Measurements from ENCODE around the gene CSTF1. TPM values are rescaled to one million over a fixed set of nuclear protein-coding genes. Genes with fewer than 3 reads are reported as not detected.

Gene CSTF1
- 30.7 TPM for total RNA-seq
- polyA plus RNA-seq (ENCODE audit: insufficient read depth, low read depth, low replicate concordance): 16.2 TPM
- long read RNA-seq, donor 1, full-length matches to known transcripts: 7 of 17 reads
- long read RNA-seq, donor 1, partial matches to known transcripts: 10 of 17 reads
- long read RNA-seq, donor 1, other reads (novel, unspliced or antisense): 0 of 17 reads
- long read RNA-seq, donor 2, full-length matches to known transcripts: 3 of 3 reads
- long read RNA-seq, donor 2, partial matches to known transcripts: 0 of 3 reads
- long read RNA-seq, donor 2, other reads (novel, unspliced or antisense): 0 of 3 reads
- long read RNA-seq, donor 3, full-length matches to known transcripts: 6 of 24 reads
- long read RNA-seq, donor 3, partial matches to known transcripts: 18 of 24 reads
- long read RNA-seq, donor 3, other reads (novel, unspliced or antisense): 0 of 24 reads
- long read RNA-seq, donor 4, full-length matches to known transcripts: 4 of 4 reads
- long read RNA-seq, donor 4, partial matches to known transcripts: 0 of 4 reads
- long read RNA-seq, donor 4, other reads (novel, unspliced or antisense): 0 of 4 reads
- long read RNA-seq, donor 5: 0 reads
- long read RNA-seq, donor 6, full-length matches to known transcripts: 14 of 43 reads
- long read RNA-seq, donor 6, partial matches to known transcripts: 29 of 43 reads
- long read RNA-seq, donor 6, other reads (novel, unspliced or antisense): 0 of 43 reads
- long read RNA-seq, donor 7, full-length matches to known transcripts: 8 of 10 reads
- long read RNA-seq, donor 7, partial matches to known transcripts: 1 of 10 reads
- long read RNA-seq, donor 7, other reads (novel, unspliced or antisense): 1 of 10 reads
- long read RNA-seq, donor 8, full-length matches to known transcripts: 6 of 22 reads
- long read RNA-seq, donor 8, partial matches to known transcripts: 16 of 22 reads
- long read RNA-seq, donor 8, other reads (novel, unspliced or antisense): 0 of 22 reads
- long read RNA-seq, donor 9: 0 reads
- long read RNA-seq, donor 10, full-length matches to known transcripts: 7 of 16 reads
- long read RNA-seq, donor 10, partial matches to known transcripts: 9 of 16 reads
- long read RNA-seq, donor 10, other reads (novel, unspliced or antisense): 0 of 16 reads

DNA sequence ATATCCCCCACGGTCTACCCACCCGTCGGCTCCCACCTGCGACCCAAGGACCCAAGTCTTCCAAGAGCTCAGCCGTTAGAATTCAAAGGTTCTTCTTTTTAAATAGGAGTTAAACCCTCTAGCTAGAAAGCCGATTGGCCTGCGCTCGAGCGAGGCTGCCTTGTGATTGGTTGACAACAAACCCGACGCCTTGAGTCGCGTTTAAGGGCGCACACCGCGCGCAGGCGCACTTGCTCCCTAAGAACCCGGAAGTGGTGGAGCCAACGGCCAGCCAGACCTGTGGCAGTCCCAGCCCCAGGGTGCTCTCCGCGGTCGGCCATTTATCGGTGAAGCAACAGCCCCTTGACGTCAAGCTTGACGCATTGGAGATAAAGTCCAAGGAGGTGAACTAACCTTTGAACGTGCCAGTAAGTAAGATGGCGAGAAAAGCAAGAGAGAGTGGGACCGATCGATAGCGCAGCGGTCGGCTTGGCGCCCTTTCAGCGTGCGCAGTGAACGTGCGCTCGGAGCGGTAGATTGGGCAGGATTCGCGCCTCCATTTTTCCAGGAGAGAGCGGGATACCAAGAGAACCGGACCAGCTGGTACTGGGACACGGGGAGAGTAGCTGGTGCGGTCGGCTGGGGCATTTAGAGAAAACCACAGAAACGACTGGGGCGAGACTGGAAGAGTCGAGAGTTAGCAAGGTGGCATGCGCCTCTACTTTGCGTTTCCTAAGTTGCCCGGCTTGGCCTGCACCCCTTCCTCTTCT lies at the start of gene CSTF1, which contains the start of gene AURKA:
Gene CSTF1 (plus strand): TSS at position 514 of the 749 bp plus-strand sequence. CDS start 2,908 bp downstream, outside the sequence.
Gene AURKA (minus strand): TSS at position 84 of the 749 bp plus-strand sequence. CDS start 4,018 bp downstream, outside the sequence.
- Histone ChIP-seq H3K4me3 (ENCODE audit: low read length in 3 of 3) (peak within 1 kb of the TSS; percentile 96 to 100 (median 97)), H3K36me3 (ENCODE audit: control insufficient read depth in 2 of 3, insufficient read depth in 3 of 3, low read length in 3 of 3) (peaks cover 4 to 16% (median 16%) of the 10 kb centered on the region in 3 donors), H3K9me3 (ENCODE audit: control insufficient read depth in 2 of 3, insufficient read depth in 1 of 3, low read length in 3 of 3) (no peaks in the 10 kb centered on the region), H3K4me1 (ENCODE audit: control insufficient read depth in 2 of 3, insufficient read depth in 2 of 3, low read depth in 1 of 3, low read length in 3 of 3) (peaks cover 0 to 15% (median 9%) of the 10 kb centered on the region in 3 donors), H3K27ac (ENCODE audit: low read depth in 2 of 2, low read length in 2 of 2) (peak within 1 kb of the TSS; percentile 87 to 91), H3K9ac (ENCODE audit: low read length in 3 of 3) (peak within 1 kb of the TSS; percentile 81 to 96 (median 96)), H3K27me3 (ENCODE audit: control insufficient read depth, insufficient read depth, low read length) (no peaks in the 10 kb centered on the region)
- FAIRE-seq (peak; percentile 94), DNase-seq (peak; percentile 99 to 100 (median 99))
- TF ChIP-seq, protein P1, sequence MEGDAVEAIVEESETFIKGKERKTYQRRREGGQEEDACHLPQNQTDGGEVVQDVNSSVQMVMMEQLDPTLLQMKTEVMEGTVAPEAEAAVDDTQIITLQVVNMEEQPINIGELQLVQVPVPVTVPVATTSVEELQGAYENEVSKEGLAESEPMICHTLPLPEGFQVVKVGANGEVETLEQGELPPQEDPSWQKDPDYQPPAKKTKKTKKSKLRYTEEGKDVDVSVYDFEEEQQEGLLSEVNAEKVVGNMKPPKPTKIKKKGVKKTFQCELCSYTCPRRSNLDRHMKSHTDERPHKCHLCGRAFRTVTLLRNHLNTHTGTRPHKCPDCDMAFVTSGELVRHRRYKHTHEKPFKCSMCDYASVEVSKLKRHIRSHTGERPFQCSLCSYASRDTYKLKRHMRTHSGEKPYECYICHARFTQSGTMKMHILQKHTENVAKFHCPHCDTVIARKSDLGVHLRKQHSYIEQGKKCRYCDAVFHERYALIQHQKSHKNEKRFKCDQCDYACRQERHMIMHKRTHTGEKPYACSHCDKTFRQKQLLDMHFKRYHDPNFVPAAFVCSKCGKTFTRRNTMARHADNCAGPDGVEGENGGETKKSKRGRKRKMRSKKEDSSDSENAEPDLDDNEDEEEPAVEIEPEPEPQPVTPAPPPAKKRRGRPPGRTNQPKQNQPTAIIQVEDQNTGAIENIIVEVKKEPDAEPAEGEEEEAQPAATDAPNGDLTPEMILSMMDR (IDR thresholded peaks at IDR 0.05; ENCODE audit: borderline replicate concordance, extremely low read depth, insufficient read depth): no peak
- intact Hi-C loops (cut with DNase I): no loop called here

DNA sequence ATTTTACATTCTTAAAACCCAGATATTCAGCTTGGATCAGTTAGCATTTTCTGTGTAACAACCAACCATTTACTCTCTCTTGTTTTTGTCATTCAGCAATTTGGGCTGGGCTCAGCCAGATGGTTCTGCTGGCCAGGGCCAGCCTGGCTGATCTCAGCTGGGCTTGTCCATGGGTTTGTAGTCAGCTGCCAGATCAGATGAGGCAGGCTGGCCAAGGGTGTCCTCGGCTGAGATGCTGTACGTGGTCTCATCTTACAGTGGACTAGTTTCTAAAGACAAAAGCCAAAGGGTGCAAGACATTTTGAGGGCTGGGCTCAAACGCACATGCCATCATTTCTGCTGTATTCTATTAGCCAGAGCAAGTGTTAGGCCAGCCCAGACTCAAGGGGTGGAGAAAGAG lies 49.7 kb upstream of the CSTF1 start:
- intact Hi-C loops (cut with DNase I): no loop called here
- TF ChIP-seq, protein P1 (IDR thresholded peaks at IDR 0.05; ENCODE audit: borderline replicate concordance, extremely low read depth, insufficient read depth): no peak

DNA sequence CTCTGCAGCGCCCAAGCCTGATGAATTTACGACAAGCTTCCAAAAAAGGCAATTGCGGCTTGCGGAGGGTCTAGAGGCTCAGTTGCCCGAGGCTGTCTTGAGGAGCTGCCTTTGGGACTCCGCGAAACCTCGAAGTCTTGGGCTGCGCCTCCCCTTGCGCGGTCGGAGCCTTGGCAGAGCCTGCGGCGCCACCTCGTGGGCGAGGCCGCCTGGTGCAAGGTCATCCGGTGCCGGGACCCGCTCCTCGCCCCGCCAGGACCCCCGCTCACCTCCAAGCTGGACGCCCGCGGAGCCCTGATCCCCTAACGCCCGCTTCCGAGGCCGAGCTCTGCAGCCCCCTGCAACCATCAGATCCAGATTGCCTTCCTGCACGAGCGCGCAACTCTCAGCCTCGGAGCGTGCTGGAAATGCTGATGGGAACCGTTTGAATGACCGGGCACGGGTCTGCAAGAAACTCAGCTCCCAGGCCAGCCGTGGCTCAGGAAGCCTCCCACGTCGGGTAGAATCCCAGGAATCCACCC lies 48.5 kb upstream of the CSTF1 start:
- Histone ChIP-seq H3K27ac (ENCODE audit: low read depth in 2 of 2, low read length in 2 of 2) (no peak overlapping the region), H3K9me3 (ENCODE audit: control insufficient read depth in 2 of 3, insufficient read depth in 1 of 3, low read length in 3 of 3) (no peaks in the 10 kb centered on the region), H3K4me3 (ENCODE audit: low read length in 3 of 3) (no peak overlapping the region), H3K9ac (ENCODE audit: low read length in 3 of 3) (no peak overlapping the region), H3K36me3 (ENCODE audit: control insufficient read depth in 2 of 3, insufficient read depth in 3 of 3, low read length in 3 of 3) (no peaks in the 10 kb centered on the region), H3K27me3 (ENCODE audit: control insufficient read depth, insufficient read depth, low read length) (peaks cover 3% of the 10 kb centered on the region), H3K4me1 (ENCODE audit: control insufficient read depth in 2 of 3, insufficient read depth in 2 of 3, low read depth in 1 of 3, low read length in 3 of 3) (peaks cover 0 to 2% (median 0%) of the 10 kb centered on the region in 3 donors)
- no peak for FAIRE-seq
- intact Hi-C loops (cut with DNase I): no loop called here
- TF ChIP-seq, protein P1 (IDR thresholded peaks at IDR 0.05; ENCODE audit: borderline replicate concordance, extremely low read depth, insufficient read depth): peak; percentile 56
- peak; percentile 46 to 82 (median 59) for DNase-seq

More for the DNA sequence above, 49.7 kb upstream of the CSTF1 start:
- DNase-seq (no peak), FAIRE-seq (no peak)
- Histone ChIP-seq H3K36me3 (ENCODE audit: control insufficient read depth in 2 of 3, insufficient read depth in 3 of 3, low read length in 3 of 3) (no peaks in the 10 kb centered on the region), H3K4me3 (ENCODE audit: low read length in 3 of 3) (no peak overlapping the region), H3K27ac (ENCODE audit: low read depth in 2 of 2, low read length in 2 of 2) (no peak overlapping the region), H3K9ac (ENCODE audit: low read length in 3 of 3) (no peak overlapping the region), H3K9me3 (ENCODE audit: control insufficient read depth in 2 of 3, insufficient read depth in 1 of 3, low read length in 3 of 3) (no peaks in the 10 kb centered on the region), H3K27me3 (ENCODE audit: control insufficient read depth, insufficient read depth, low read length) (no peaks in the 10 kb centered on the region), H3K4me1 (ENCODE audit: control insufficient read depth in 2 of 3, insufficient read depth in 2 of 3, low read depth in 1 of 3, low read length in 3 of 3) (no peaks in the 10 kb centered on the region)
